ENCODE data around the gene VIPR2.

DNA sequence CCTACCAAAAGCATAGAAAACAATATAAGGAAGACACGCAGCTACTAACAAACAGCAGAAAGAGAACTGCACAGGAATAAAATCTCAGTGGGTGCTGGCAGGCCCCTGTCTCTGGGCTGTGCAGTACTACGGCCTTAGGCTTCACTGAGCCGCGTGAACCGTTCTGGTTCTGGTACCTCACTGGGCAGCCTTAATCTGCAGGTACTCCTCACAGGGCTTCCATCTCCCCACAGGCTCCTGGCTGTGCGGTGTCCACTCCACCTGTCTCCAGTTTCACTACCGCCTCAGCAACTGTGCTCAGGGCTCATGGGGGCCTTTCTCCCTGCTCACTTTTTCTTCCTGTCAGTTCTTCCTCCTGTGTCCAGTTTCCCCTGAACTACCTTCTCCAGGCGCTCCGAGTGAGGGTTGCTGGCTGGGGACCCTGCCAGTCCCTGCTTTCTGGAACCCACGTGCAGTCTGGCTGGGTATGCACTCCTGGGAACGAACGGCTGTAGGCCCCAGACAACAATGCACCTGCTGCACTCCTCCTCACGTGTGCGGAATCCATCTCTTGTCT, 75.7 kb downstream of the VIPR2 start:
- TF ChIP-seq, protein P1, sequence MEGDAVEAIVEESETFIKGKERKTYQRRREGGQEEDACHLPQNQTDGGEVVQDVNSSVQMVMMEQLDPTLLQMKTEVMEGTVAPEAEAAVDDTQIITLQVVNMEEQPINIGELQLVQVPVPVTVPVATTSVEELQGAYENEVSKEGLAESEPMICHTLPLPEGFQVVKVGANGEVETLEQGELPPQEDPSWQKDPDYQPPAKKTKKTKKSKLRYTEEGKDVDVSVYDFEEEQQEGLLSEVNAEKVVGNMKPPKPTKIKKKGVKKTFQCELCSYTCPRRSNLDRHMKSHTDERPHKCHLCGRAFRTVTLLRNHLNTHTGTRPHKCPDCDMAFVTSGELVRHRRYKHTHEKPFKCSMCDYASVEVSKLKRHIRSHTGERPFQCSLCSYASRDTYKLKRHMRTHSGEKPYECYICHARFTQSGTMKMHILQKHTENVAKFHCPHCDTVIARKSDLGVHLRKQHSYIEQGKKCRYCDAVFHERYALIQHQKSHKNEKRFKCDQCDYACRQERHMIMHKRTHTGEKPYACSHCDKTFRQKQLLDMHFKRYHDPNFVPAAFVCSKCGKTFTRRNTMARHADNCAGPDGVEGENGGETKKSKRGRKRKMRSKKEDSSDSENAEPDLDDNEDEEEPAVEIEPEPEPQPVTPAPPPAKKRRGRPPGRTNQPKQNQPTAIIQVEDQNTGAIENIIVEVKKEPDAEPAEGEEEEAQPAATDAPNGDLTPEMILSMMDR (IDR thresholded peaks at IDR 0.05), result no peak
- no peak for TF ChIP-seq POLR2A (IDR thresholded peaks at IDR 0.05)
